Heart left ventricle (tissue), 16 donors: Measurements from ENCODE around the gene FAXC. TPM values are rescaled to one million over a fixed set of nuclear protein-coding genes. Genes with fewer than 3 reads are reported as not detected.

Experiments used
- ATAC-seq, 4 donors: fragments of 200-7000 bp; cut with Tn5 transposase; one replicate each; pipeline ENCODE4 v1.9.1; 2020 to 2022; ENCODE audit warnings: moderate library complexity in 4 of 4, mild to moderate bottlenecking in 3 of 4, moderate number of reproducible peaks in 1 of 4
- DNase-seq, 5 donors: peaks; one replicate each; pipeline ENCODE4 v3.0.0-alpha.2; 2020
- H3K27ac ChIP-seq, 12 donors: fragments of 200-600 bp; sonication (generic) in 4 of 12; one replicate each; pipeline versions ENCODE4 v1.5.0 to v1.8.0; 2016 to 2022; ENCODE audit warnings: mild to moderate bottlenecking in 2 of 12
- H3K27me3 ChIP-seq, 9 donors: fragments of 200-600 bp; sonication (generic) in 2 of 9; one replicate each; pipeline versions ENCODE4 v1.5.1 to v1.8.0; 2016 to 2022; ENCODE audit warnings: mild to moderate bottlenecking in 3 of 9
- H3K36me3 ChIP-seq, 9 donors: fragments of 200-600 bp; sonication (generic) in 2 of 9; one replicate each; pipeline versions ENCODE4 v1.5.0 to v1.8.0; 2018 to 2022; ENCODE audit warnings: mild to moderate bottlenecking in 2 of 9
- H3K4me1 ChIP-seq, 12 donors: fragments of 200-600 bp; sonication (generic) in 4 of 12; one replicate each; pipeline versions ENCODE4 v1.5.0 to v1.8.0; 2016 to 2022; ENCODE audit warnings: mild to moderate bottlenecking in 3 of 12
- H3K4me3 ChIP-seq, 12 donors: fragments of 200-600 bp; sonication (generic) in 4 of 12; one replicate each; pipeline versions ENCODE4 v1.5.0 to v1.8.0; 2017 to 2022; ENCODE audit warnings: mild to moderate bottlenecking in 9 of 12, moderate library complexity in 4 of 12
- H3K9me3 ChIP-seq, 12 donors: fragments of 200-600 bp; sonication (generic) in 4 of 12; one replicate each; pipeline versions ENCODE4 v1.5.0 to v1.8.0; 2016 to 2022; ENCODE audit warnings: mild to moderate bottlenecking in 1 of 12
- CTCF ChIP-seq, 12 donors: fragments of 200-600 bp; sonication (generic) in 4 of 12; IDR thresholded peaks; one replicate each; pipeline versions ENCODE4 v1.5.0 to v1.8.0; 2018 to 2022; ENCODE audit warnings: antibody characterized with exemption in 12 of 12, mild to moderate bottlenecking in 5 of 12
- POLR2A ChIP-seq, 2 donors: fragments of 450-650 bp; IDR thresholded peaks; one replicate each; pipeline ENCODE4 v1.6.1; 2017; ENCODE audit warnings: antibody characterized with exemption in 2 of 2, mild to moderate bottlenecking in 2 of 2, moderate library complexity in 2 of 2
- WGBS, 4 donors: extraction: QIAGEN DNeasy Blood & Tissue Kit in 2 of 4; methylation state at CpG; one replicate each; pipeline versions ENCODE4 v1.1.5 to v1.1.7; 2013 to 2018; 5-methylcytosine and 5-hydroxymethylcytosine counted together
- intact Hi-C, 10 donors: fragments of 100-400 bp; cut with DNase I; formaldehyde crosslinking; loops; one replicate each; pipeline versions ENCODE4 v1.11.1 to v1.14.2; 2022
- polyA plus RNA-seq, 2 donors: library from polyadenylated mRNA; stranded (reverse); fragments of 200-250 nt; gene quantifications; one replicate each; pipeline ENCODE4 v1.2.3, GENCODE V29; 2013
- total RNA-seq, 9 donors: library from RNA; depleted of rRNA in 2 of 9; stranded (reverse); fragments of >200 nt in 2 of 9; fragmentation: NEBNext Ultra II Directional in 3 of 9; extraction: Animal tissue kit (Norgen Biotek cat#: 25700) in 3 of 9; gene quantifications; one replicate each; pipeline versions ENCODE4 v1.1.0 to v1.2.4, GENCODE V29; 2016 to 2023
- donor health status: ischemic (EF 13 %, LVEDD 7.1; RV severe dilation, severe dysfunction).
- donor health status: healthy with polysubstance abuse.
- donor health status: DM: no; HTN: yes; CAD: no.
- donor health status: DM: no; HTN: no; CAD: no.
- donor health status: ischemic (EF 25% LVEDD 6.9; RV normal size, moderate dysfunction).
- donor health status: ischemic (EF 25% LVEDD 5.7; RV mildly dilated, moderate dysfunction).
- donor health status: healthy.
- donor health status: DM: yes; HTN: yes; CAD: no.
- donor health status: ischemic (EF 35%, LVEDD 5.7; RV mildly dilated, moderate dysfunction).
- donor health status: nonischemic (EF 11% LVEDD 7.7; RV severe dilation, severe dysfunction).
- donor health status: DM: yes; HTN: yes; CAD: no.
- donor health status: PGD.
- donor health status: ischemic (EF 29% LVEDD 5.4; RV normal size, mild dysfunction).
- donor health status: nonischemic (EF 23%, LVEDD 6.1; RV moderate dilation, normal function).

FAXC gene
- total and polyA plus RNA-seq, 11 donors = under 0.01 to 3.2 (median 0.51) TPM; not detected in 3

- Histone ChIP-seq H3K4me1 (no peaks in the 10 kb centered on the region), H3K27ac (no peak overlapping the region), H3K27me3 (no peaks in the 10 kb centered on the region), H3K4me3 (no peak overlapping the region), H3K9me3 (no peaks in the 10 kb centered on the region), H3K36me3 (no peaks in the 10 kb centered on the region)
- DNase-seq (no peak), ATAC-seq (no peak)
- TF ChIP-seq CTCF (IDR thresholded peaks at IDR 0.05) (no peak), POLR2A (IDR thresholded peaks at IDR 0.05) (no peak)
- intact Hi-C loops = no loop called here
- WGBS, 4 donors = 51 to 78% (median 54%) methylated on average over 2 of the region's 2 CpGs
Measured at GRCh38 chr6:99287523-99287922, 62.0 kb downstream of the FAXC start.

- TF ChIP-seq CTCF (IDR thresholded peaks at IDR 0.05) = no peak
- no peak for TF ChIP-seq POLR2A (IDR thresholded peaks at IDR 0.05)
- Histone ChIP-seq H3K4me3 (no peak overlapping the region), H3K9me3 (no peaks in the 10 kb centered on the region), H3K4me1 (no peaks in the 10 kb centered on the region), H3K27me3 (no peaks in the 10 kb centered on the region), H3K36me3 (no peaks in the 10 kb centered on the region), H3K27ac (no peak overlapping the region)
- intact Hi-C loops = no loop called here
- no peak for ATAC-seq
- 66 to 76% (median 72%) methylated on average over 4 of the region's 4 CpGs for WGBS, 4 donors
- DNase-seq = no peak
Measured at GRCh38 chr6:99285881-99286280, 63.6 kb downstream of the FAXC start.

GRCh38 chr6:99282479-99283062 is 66.9 kb downstream of the FAXC start:
- ATAC-seq = no peak
- DNase-seq = no peak
- Histone ChIP-seq H3K9me3 (no peaks in the 10 kb centered on the region), H3K27me3 (peaks cover 0 to 5% (median 0%) of the 10 kb centered on the region in 9 donors), H3K4me1 (no peaks in the 10 kb centered on the region), H3K4me3 (no peak overlapping the region), H3K27ac (no peak overlapping the region), H3K36me3 (no peaks in the 10 kb centered on the region)
- WGBS, 4 donors = 74 to 78% (median 76%) methylated on average over 4 of the region's 4 CpGs
- intact Hi-C loops = no loop called here
- TF ChIP-seq CTCF (IDR thresholded peaks at IDR 0.05) (peak in 7 of 12 donors; percentile 10 to 39 (median 31)), POLR2A (IDR thresholded peaks at IDR 0.05) (no peak)

GRCh38 chr6:99276747-99277146 is 72.7 kb downstream of the FAXC start:
- DNase-seq (no peak), ATAC-seq (no peak)
- WGBS, 4 donors = 42 to 58% (median 51%) methylated on average over 2 of the region's 2 CpGs
- H3K4me1 ChIP-seq = no peaks in the 10 kb centered on the region
- TF ChIP-seq POLR2A (IDR thresholded peaks at IDR 0.05) = no peak
- TF ChIP-seq CTCF (IDR thresholded peaks at IDR 0.05) = no peak
- intact Hi-C loops = no loop called here
- no peak overlapping the region for H3K27ac ChIP-seq
- H3K36me3 ChIP-seq = no peaks in the 10 kb centered on the region
- no peak overlapping the region for H3K4me3 ChIP-seq
- no peaks in the 10 kb centered on the region for H3K9me3 ChIP-seq
- H3K27me3 ChIP-seq = peaks cover 0 to 8% (median 0%) of the 10 kb centered on the region in 9 donors
